Heart right ventricle (tissue), 16 donors: Measurements from ENCODE around the gene C1GALT1C1. TPM values are rescaled to one million over a fixed set of nuclear protein-coding genes. Genes with fewer than 3 reads are reported as not detected.
"Not testable (repeated sequence)": the region's sequence is repeated elsewhere in the genome, so short reads cannot be mapped to it uniquely, and the experiment has no call there.

ENCODE experiments used
- ATAC-seq, 8 donors: fragments of 200-7000 bp; cut with Tn5 transposase; one replicate each; pipeline ENCODE4 v1.9.1; 2020; ENCODE audit warnings: mild to moderate bottlenecking in 8 of 8, moderate library complexity in 8 of 8, moderate number of reproducible peaks in 1 of 8
- DNase-seq, 2 donors: peaks; one replicate each; pipeline ENCODE4 v3.0.0-alpha.2; 2020
- H3K27ac ChIP-seq, 10 donors: fragments of 200-600 bp; sonication (generic) in 2 of 10; one replicate each; pipeline versions ENCODE4 v1.5.0 to v1.8.0; 2020 to 2022; ENCODE audit warnings: mild to moderate bottlenecking in 3 of 10
- H3K27me3 ChIP-seq, 7 donors: fragments of 200-600 bp; one replicate each; pipeline ENCODE4 v1.8.0; 2021 to 2022; ENCODE audit warnings: mild to moderate bottlenecking in 2 of 7
- H3K36me3 ChIP-seq, 9 donors: fragments of 200-600 bp; sonication (generic) in 1 of 9; one replicate each; pipeline versions ENCODE4 v1.5.0 to v1.8.0; 2020 to 2022; ENCODE audit warnings: mild to moderate bottlenecking in 2 of 9
- H3K4me1 ChIP-seq, 9 donors: fragments of 200-600 bp; sonication (generic) in 1 of 9; one replicate each; pipeline versions ENCODE4 v1.5.0 to v1.8.0; 2020 to 2022; ENCODE audit warnings: mild to moderate bottlenecking in 4 of 9
- H3K4me3 ChIP-seq, 10 donors: fragments of 200-600 bp; sonication (generic) in 2 of 10; one replicate each; pipeline versions ENCODE4 v1.5.0 to v1.8.0; 2020 to 2022; ENCODE audit warnings: mild to moderate bottlenecking in 7 of 10, moderate library complexity in 2 of 10
- H3K9me3 ChIP-seq, 11 donors: fragments of 200-600 bp in 10 of 11; sonication (generic) in 2 of 11; one replicate each; pipeline versions ENCODE4 v1.5.0 to v1.8.0; 2013 to 2022; ENCODE audit warnings: mild to moderate bottlenecking in 2 of 11, control low read depth in 1 of 11, moderate library complexity in 1 of 11
- WGBS, 2 donors: extraction: QIAGEN DNeasy Blood & Tissue Kit; methylation state at CpG; one replicate each; pipeline ENCODE4 v1.1.7; 2013; ENCODE audit warnings: inconsistent platforms in 1 of 2; 5-methylcytosine and 5-hydroxymethylcytosine counted together
- intact Hi-C, 10 donors: fragments of 100-400 bp; cut with DNase I; formaldehyde crosslinking; loops; one replicate each; pipeline versions ENCODE4 v1.11.1 to v1.14.2; 2022
- polyA plus RNA-seq, 2 donors: library from polyadenylated mRNA; stranded (reverse); fragments of 200-250 nt; gene quantifications; one replicate each; pipeline ENCODE4 v1.2.3, GENCODE V29; 2013
- total RNA-seq, 10 donors: library from RNA; stranded (reverse); fragmentation: NEBNext Ultra II Directional in 3 of 10; extraction: Animal tissue kit (Norgen Biotek cat#: 25700) in 3 of 10; gene quantifications; one replicate each; pipeline versions ENCODE4 v1.2.1 to v1.2.4, GENCODE V29; 2021 to 2023
- TF ChIP-seq, protein P1 (sequence below), 9 donors: fragments of 200-600 bp; sonication (generic) in 2 of 9; IDR thresholded peaks; one replicate each; pipeline versions ENCODE4 v1.5.0 to v1.8.0; 2021 to 2022; ENCODE audit warnings: antibody characterized with exemption in 9 of 9, mild to moderate bottlenecking in 5 of 9, moderate library complexity in 1 of 9
- donor health status: Arrhythmogenic right ventricular cardiomyopathy.
- donor health status: ischemic (EF 13 %, LVEDD 7.1; RV severe dilation, severe dysfunction).
- donor health status: healthy with polysubstance abuse.
- donor health status: DM: no; HTN: yes; CAD: no.
- donor health status: DM: no; HTN: no; CAD: no.
- donor health status: ischemic (EF 25% LVEDD 6.9; RV normal size, moderate dysfunction).
- donor health status: ischemic (EF 25% LVEDD 5.7; RV mildly dilated, moderate dysfunction).
- donor health status: healthy.
- donor health status: DM: yes; HTN: yes; CAD: no.
- donor health status: Ischemic cardiomyopathy.
- donor health status: ischemic (EF 35%, LVEDD 5.7; RV mildly dilated, moderate dysfunction).
- donor health status: nonischemic (EF 11% LVEDD 7.7; RV severe dilation, severe dysfunction).
- donor health status: DM: yes; HTN: yes; CAD: no.
- donor health status: PGD.
- donor health status: ischemic (EF 29% LVEDD 5.4; RV normal size, mild dysfunction).
- donor health status: nonischemic (EF 23%, LVEDD 6.1; RV moderate dilation, normal function).

The C1GALT1C1 gene
- total and polyA plus RNA-seq, 12 donors: 10.8 to 22.7 (median 17.2) TPM

DNA sequence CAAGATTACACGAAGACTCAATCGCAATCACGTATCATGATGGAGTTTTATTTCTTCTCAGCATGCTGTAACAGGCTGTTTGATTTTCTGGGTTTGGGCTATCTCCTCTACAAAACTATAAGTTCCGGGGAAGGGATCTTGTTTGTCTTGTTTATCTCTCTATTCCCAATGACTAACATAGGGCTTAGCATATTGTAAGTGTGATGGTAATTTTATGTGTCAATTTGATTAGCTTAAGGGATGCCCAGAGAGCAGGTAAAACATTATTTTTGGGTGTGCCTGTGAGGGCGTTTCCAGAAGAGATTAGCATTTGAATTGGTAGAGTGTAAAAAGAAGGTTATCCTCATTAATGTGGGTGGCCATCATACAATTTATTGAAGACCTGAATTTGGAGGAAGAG is 32.8 kb upstream of the C1GALT1C1 start:
- Histone ChIP-seq H3K4me3 (no peak overlapping the region), H3K4me1 (no peaks in the 10 kb centered on the region), H3K9me3 (no peaks in the 10 kb centered on the region), H3K36me3 (no peaks in the 10 kb centered on the region), H3K27me3 (no peaks in the 10 kb centered on the region), H3K27ac (no peak overlapping the region)
- no peak for ATAC-seq
- intact Hi-C loops: loop anchor here in 6 of 10 donors (5.0 to 10.0 kb wide), 2 partner anchors 165 to 168 kb away; no protein-coding TSS in a partner anchor
- TF ChIP-seq, protein P1, sequence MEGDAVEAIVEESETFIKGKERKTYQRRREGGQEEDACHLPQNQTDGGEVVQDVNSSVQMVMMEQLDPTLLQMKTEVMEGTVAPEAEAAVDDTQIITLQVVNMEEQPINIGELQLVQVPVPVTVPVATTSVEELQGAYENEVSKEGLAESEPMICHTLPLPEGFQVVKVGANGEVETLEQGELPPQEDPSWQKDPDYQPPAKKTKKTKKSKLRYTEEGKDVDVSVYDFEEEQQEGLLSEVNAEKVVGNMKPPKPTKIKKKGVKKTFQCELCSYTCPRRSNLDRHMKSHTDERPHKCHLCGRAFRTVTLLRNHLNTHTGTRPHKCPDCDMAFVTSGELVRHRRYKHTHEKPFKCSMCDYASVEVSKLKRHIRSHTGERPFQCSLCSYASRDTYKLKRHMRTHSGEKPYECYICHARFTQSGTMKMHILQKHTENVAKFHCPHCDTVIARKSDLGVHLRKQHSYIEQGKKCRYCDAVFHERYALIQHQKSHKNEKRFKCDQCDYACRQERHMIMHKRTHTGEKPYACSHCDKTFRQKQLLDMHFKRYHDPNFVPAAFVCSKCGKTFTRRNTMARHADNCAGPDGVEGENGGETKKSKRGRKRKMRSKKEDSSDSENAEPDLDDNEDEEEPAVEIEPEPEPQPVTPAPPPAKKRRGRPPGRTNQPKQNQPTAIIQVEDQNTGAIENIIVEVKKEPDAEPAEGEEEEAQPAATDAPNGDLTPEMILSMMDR (IDR thresholded peaks at IDR 0.05): no peak
- WGBS, 2 donors: 79 to 83% methylated on average over 5 of the region's 5 CpGs
- DNase-seq: no peak

DNA sequence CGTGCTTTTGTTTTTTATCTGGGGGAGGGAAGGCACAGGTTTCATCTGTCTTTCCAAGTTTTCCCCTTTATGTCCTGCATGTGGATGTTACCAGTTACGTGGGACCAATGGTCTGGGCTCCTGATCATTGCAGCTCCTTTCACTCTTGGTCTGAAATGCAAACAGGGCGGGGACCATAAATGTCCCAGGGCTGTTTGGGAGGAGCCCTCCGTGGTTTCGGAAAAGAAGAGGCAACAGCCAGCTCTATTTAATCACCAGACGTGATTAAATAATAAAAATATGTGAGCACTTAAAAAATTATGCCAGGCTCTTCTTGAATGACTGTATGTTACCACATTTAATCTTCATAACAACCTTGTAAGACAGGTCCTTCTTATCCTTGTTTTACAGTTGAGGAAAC is 30.8 kb upstream of the C1GALT1C1 start:
- peaks cover 0 to 4% (median 0%) of the 10 kb centered on the region in 7 donors for H3K27me3 ChIP-seq
- no peak overlapping the region for H3K27ac ChIP-seq
- no peaks in the 10 kb centered on the region for H3K9me3 ChIP-seq
- ATAC-seq (no peak), DNase-seq (no peak)
- TF ChIP-seq, protein P1 (IDR thresholded peaks at IDR 0.05): no peak
- no peaks in the 10 kb centered on the region for H3K36me3 ChIP-seq
- no peak overlapping the region for H3K4me3 ChIP-seq
- H3K4me1 ChIP-seq: no peaks in the 10 kb centered on the region
- intact Hi-C loops: loop anchor here in 6 of 10 donors (5.0 to 10.0 kb wide), 2 partner anchors 163 to 166 kb away; no protein-coding TSS in a partner anchor
- whole genome bisulfite sequencing, 2 donors: 62 to 78% methylated on average over 6 of the region's 6 CpGs

DNA sequence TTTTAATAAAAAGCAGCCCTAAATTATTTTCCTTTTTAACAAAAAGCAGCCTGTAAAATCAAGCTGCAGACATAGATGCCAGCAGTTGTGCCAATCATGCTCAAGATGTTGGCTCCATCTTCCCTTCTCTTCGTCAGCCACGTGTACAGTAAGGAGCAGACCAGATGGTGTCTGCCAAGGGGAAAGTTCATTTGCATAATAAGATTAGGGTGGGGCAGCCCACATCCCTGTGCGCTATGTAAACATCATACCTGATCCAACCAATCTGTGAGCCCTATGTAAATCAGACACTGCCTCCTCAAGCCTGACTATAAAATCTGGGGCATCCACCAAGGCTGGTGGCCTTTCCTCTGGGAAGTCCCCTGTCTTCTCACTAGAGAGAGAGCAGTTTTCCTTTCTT is 23.1 kb upstream of the C1GALT1C1 start:
- no peak for DNase-seq
- Histone ChIP-seq H3K27me3 (peaks cover 0 to 4% (median 0%) of the 10 kb centered on the region in 7 donors), H3K4me1 (no peaks in the 10 kb centered on the region), H3K36me3 (no peaks in the 10 kb centered on the region), H3K9me3 (no peaks in the 10 kb centered on the region), H3K4me3 (no peak overlapping the region), H3K27ac (no peak overlapping the region)
- TF ChIP-seq, protein P1 (IDR thresholded peaks at IDR 0.05): no peak
- intact Hi-C loops: no loop called here
- 51 to 52% methylated on average over 3 of the region's 3 CpGs for WGBS, 2 donors
- no peak for ATAC-seq

DNA sequence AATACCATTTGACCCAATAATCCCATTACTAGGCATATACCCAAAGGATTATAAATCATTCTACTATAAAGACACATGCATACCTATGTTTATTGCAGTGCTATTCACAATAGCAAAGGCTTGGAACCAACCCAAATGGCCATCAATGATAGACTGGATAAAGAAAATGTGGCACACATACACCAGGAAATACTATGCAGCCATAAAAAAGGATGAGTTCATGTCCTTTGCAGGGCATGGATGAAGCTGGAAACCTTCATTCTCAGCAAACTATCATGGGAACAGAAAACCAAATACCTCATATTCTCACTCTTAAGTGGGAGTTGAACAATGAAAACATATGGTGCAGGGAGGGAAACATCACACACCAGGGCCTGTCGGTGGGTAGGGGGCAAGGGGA is 22.4 kb upstream of the C1GALT1C1 start:
- H3K4me3 ChIP-seq, H3K36me3 ChIP-seq, H3K27ac ChIP-seq, H3K9me3 ChIP-seq, DNase-seq, H3K4me1 ChIP-seq, intact Hi-C loops, H3K27me3 ChIP-seq, ATAC-seq: not testable (repeated sequence)
- 85 to 92% methylated on average over 1 of the region's 1 CpG for WGBS, 2 donors

DNA sequence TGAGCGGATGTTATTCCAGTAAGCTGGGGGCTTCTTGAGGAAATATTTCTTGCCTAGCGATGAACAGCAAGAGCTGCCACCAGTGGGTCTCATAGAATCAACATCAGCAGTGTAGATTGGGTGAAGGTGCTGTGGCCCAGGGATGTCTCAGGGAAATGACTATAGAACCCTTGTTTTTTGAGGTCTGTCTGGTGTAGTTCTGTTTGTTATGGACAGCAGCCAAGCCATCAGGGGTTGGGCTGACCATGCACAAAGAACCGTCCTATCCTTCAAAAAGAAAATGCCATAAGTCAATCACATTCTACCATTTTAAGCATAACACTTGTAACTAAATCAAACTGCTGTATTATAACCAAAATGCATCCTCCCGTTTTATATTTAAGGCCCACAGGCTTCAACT is 17.3 kb upstream of the C1GALT1C1 start:
- H3K36me3 ChIP-seq: no peaks in the 10 kb centered on the region
- WGBS, 2 donors: 69 to 72% methylated on average over 4 of the region's 4 CpGs
- no peaks in the 10 kb centered on the region for H3K9me3 ChIP-seq
- no peaks in the 10 kb centered on the region for H3K27me3 ChIP-seq
- DNase-seq (no peak), ATAC-seq (no peak)
- H3K4me1 ChIP-seq: no peaks in the 10 kb centered on the region
- TF ChIP-seq, protein P1 (IDR thresholded peaks at IDR 0.05): no peak
- H3K27ac ChIP-seq: no peak overlapping the region
- H3K4me3 ChIP-seq: no peak overlapping the region
- intact Hi-C loops: no loop called here
